Measurements from ENCODE around the gene FGF14.
A peak's percentile ranks its signal among the peaks of the same experiment; 100 is the strongest.

FGF14 gene

GRCh38 chr13:102347490-102347889 lies 54.4 kb downstream of the FGF14 start:
- no peak overlapping the region for H3K4me3 ChIP-seq (ENCODE audit: low read depth, low read length)
- DNase-seq (ENCODE audit: low read depth), result no peak
- TF ChIP-seq CTCF (conservative IDR thresholded peaks at IDR 0.05; ENCODE audit: low read depth, low read length), result no peak

- no peak overlapping the region for H3K4me3 ChIP-seq (ENCODE audit: low read depth, low read length)
- no peak for TF ChIP-seq CTCF (conservative IDR thresholded peaks at IDR 0.05; ENCODE audit: low read depth, low read length)
Observed at GRCh38 chr13:102346769-102347168, 55.1 kb downstream of the FGF14 start.

GRCh38 chr13:102344410-102344809 lies 57.4 kb downstream of the FGF14 start:
- TF ChIP-seq CTCF (conservative IDR thresholded peaks at IDR 0.05; ENCODE audit: low read depth, low read length), result no peak
- DNase-seq (ENCODE audit: low read depth), result no peak
- H3K4me3 ChIP-seq (ENCODE audit: low read depth, low read length), result no peak overlapping the region

More at GRCh38 chr13:102346769-102347168, 55.1 kb downstream of the FGF14 start:
- no peak for DNase-seq (ENCODE audit: low read depth)

GRCh38 chr13:102333320-102334198 lies 68.3 kb downstream of the FGF14 start:
- no peak for DNase-seq (ENCODE audit: low read depth)
- TF ChIP-seq CTCF (conservative IDR thresholded peaks at IDR 0.05; ENCODE audit: low read depth, low read length), result no peak
- H3K4me3 ChIP-seq (ENCODE audit: low read depth, low read length), result no peak overlapping the region

GRCh38 chr13:102328909-102329308 lies 72.9 kb downstream of the FGF14 start:
- peak; percentile 9 for DNase-seq (ENCODE audit: low read depth)
- no peak for TF ChIP-seq CTCF (conservative IDR thresholded peaks at IDR 0.05; ENCODE audit: low read depth, low read length)
- no peak overlapping the region for H3K4me3 ChIP-seq (ENCODE audit: low read depth, low read length)

GRCh38 chr13:102327119-102327617 lies 74.7 kb downstream of the FGF14 start:
- no peak for TF ChIP-seq CTCF (conservative IDR thresholded peaks at IDR 0.05; ENCODE audit: low read depth, low read length)
- DNase-seq (ENCODE audit: low read depth), result no peak
- H3K4me3 ChIP-seq (ENCODE audit: low read depth, low read length), result no peak overlapping the region

All from choroid plexus epithelial cell (primary cell).